Prostate gland (tissue), 2 donors: ENCODE measurements around the gene CHST5. TPM values are rescaled to one million over a fixed set of nuclear protein-coding genes. Genes with fewer than 3 reads are reported as not detected.
A peak's percentile ranks its signal among the peaks of the same experiment; 100 is the strongest.

Source experiments
- DNase-seq: peaks from one replicate; pipeline ENCODE4 v3.0.0-alpha.2; 2019; ENCODE audit warnings: low spot score
- H3K27ac ChIP-seq, 2 donors: fragments of 200-600 bp; sonication (generic); 2 replicates each; pipeline ENCODE4 v1.5.1; 2017 to 2019
- H3K27me3 ChIP-seq: fragments of 200-600 bp; sonication (generic); replicated peaks from 2 replicates; pipeline ENCODE4 v1.5.1; 2019; ENCODE audit not compliant: insufficient read depth
- H3K36me3 ChIP-seq, 2 donors: fragments of 200-600 bp; sonication (generic); 1 replicate in 1 of 2; 2 replicates in 1 of 2; pipeline versions ENCODE4 v1.5.1 to v1.8.1; 2017 to 2019
- H3K4me1 ChIP-seq: fragments of 200-600 bp; sonication (generic); replicated peaks from 2 replicates; pipeline ENCODE4 v1.5.1; 2019
- H3K4me3 ChIP-seq, 2 donors: fragments of 200-600 bp; sonication (generic); 2 replicates each; pipeline ENCODE4 v1.5.1; 2017 to 2019
- H3K9me3 ChIP-seq: fragments of 200-600 bp; sonication (generic); 2 replicates; pipeline ENCODE4 v1.5.1; 2017
- POLR2A ChIP-seq: fragments of 450-650 bp; IDR thresholded peaks from one replicate; pipeline ENCODE4 v1.6.1; 2016; ENCODE audit warnings: antibody characterized with exemption, mild to moderate bottlenecking
- POLR2AphosphoS5 ChIP-seq: sonication (generic); formaldehyde crosslinking; IDR thresholded peaks from one replicate; pipeline ENCODE4 v1.6.1; 2017; ENCODE audit warnings: antibody characterized with exemption
- WGBS: methylation state at CpG from one replicate; pipeline ENCODE4 v1.1.5; 2018; 5-methylcytosine and 5-hydroxymethylcytosine counted together
- intact Hi-C: fragments of 100-400 bp; cut with DNase I; formaldehyde crosslinking; loops from one replicate; pipeline ENCODE4 v1.14.2; 2022
- total RNA-seq, 2 donors: library from RNA; depleted of rRNA; stranded (reverse); fragments of >200 nt; gene quantifications; one replicate each; pipeline ENCODE4 v1.1.0, GENCODE V29; 2016
- TF ChIP-seq, protein P1 (sequence below), 4 experiments: fragments of 200-600 bp in 2 of 4; fragments of 450-650 bp in 2 of 4; sonication (generic) in 2 of 4; IDR thresholded peaks; 1 replicate in 3 of 4; 2 replicates in 1 of 4; pipeline ENCODE4 v1.5.1; 2016 to 2019; ENCODE audit warnings: antibody characterized with exemption in 4 of 4, mild to moderate bottlenecking in 2 of 4, moderate library complexity in 2 of 4

CHST5 gene
- total RNA-seq, 2 donors from 2014 or later = 0.23 TPM; not detected in 1

DNA sequence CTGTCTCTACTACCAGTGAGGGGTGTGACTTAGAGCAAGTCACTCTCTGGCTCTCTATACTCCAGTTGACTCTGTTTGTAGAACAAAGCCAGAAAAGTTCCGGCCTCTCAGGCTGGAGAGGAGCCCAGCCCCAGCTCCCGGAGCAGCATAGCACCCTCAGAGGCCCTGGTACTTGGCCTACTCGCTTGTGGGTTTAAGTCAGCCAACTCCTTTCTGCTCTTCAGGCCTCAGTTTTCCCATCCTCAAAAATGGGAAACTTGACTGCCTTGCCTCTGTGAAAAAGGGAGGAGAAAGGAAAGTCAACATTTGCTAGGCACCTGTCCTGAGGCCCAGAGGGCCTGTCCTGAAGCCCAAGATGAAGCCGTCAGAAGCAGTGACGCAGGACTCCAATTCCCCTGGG, 41.7 kb downstream of the CHST5 start:
- Histone ChIP-seq H3K4me1 (peaks cover 5% of the 10 kb centered on the region), H3K27me3 (no peaks in the 10 kb centered on the region), H3K27ac (no peak overlapping the region), H3K36me3 (no peaks in the 10 kb centered on the region), H3K4me3 (no peak overlapping the region), H3K9me3 (no peaks in the 10 kb centered on the region)
- TF ChIP-seq POLR2A (no peak), POLR2AphosphoS5 (no peak)
- TF ChIP-seq, protein P1, sequence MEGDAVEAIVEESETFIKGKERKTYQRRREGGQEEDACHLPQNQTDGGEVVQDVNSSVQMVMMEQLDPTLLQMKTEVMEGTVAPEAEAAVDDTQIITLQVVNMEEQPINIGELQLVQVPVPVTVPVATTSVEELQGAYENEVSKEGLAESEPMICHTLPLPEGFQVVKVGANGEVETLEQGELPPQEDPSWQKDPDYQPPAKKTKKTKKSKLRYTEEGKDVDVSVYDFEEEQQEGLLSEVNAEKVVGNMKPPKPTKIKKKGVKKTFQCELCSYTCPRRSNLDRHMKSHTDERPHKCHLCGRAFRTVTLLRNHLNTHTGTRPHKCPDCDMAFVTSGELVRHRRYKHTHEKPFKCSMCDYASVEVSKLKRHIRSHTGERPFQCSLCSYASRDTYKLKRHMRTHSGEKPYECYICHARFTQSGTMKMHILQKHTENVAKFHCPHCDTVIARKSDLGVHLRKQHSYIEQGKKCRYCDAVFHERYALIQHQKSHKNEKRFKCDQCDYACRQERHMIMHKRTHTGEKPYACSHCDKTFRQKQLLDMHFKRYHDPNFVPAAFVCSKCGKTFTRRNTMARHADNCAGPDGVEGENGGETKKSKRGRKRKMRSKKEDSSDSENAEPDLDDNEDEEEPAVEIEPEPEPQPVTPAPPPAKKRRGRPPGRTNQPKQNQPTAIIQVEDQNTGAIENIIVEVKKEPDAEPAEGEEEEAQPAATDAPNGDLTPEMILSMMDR (IDR thresholded peaks at IDR 0.05) = no peak
- WGBS = 60% methylated on average over 5 of the region's 5 CpGs
- DNase-seq = no peak
- intact Hi-C loops = no loop called here

DNA sequence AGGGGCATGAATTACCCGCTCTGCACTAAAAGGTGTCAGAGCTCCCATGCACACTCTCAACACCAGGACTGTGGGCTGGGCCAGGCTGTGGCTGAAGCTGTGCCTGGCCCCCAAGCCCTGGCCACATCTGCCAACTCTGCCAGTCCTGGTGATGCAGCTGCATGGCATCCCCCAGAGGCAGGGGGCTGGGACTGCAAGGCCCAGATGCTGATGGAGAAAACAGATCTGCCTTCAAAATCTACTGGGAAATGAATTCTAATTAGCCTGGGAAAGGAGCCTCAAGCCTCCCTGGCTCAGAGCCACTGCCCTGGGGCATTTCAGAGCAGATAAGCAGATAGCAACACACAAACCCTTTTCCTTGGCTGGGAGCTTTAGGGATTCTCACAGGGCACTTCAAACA, 44.0 kb downstream of the CHST5 start:
- Histone ChIP-seq H3K4me1 (peaks cover 5% of the 10 kb centered on the region), H3K27me3 (no peaks in the 10 kb centered on the region), H3K36me3 (no peaks in the 10 kb centered on the region), H3K4me3 (no peak overlapping the region), H3K27ac (no peak overlapping the region), H3K9me3 (no peaks in the 10 kb centered on the region)
- TF ChIP-seq, protein P1 (IDR thresholded peaks at IDR 0.05) = no peak
- TF ChIP-seq POLR2A (no peak), POLR2AphosphoS5 (no peak)
- intact Hi-C loops = no loop called here
- WGBS = 93% methylated on average over 1 of the region's 1 CpG
- no peak for DNase-seq

DNA sequence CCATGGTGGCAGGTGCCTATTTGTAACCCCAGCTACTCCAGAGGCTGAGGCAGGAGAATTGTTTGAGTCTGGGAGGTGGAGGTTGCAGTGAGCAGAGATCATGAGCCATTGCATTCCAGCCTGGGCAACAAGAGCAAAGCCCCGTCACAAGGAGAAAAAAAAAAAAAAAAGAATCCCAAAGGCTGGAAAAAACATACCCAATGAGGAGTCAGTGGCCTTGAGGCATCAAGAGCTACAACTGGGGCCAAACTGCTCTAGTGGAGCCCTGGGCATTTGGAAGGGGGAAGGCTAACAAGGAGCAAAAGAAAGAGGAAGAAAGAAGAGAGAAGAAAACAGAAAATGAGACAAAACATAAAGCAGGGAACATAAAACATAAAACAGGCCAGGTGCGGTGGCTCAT, 47.6 kb downstream of the CHST5 start:
- Histone ChIP-seq H3K9me3 (no peaks in the 10 kb centered on the region), H3K36me3 (no peaks in the 10 kb centered on the region), H3K4me3 (no peak overlapping the region), H3K27me3 (no peaks in the 10 kb centered on the region), H3K4me1 (no peaks in the 10 kb centered on the region), H3K27ac (no peak overlapping the region)
- WGBS = 91% methylated on average over 2 of the region's 2 CpGs
- no peak for DNase-seq
- TF ChIP-seq, protein P1 (IDR thresholded peaks at IDR 0.05) = no peak
- no peak for TF ChIP-seq POLR2A
- no peak for TF ChIP-seq POLR2AphosphoS5
- intact Hi-C loops = no loop called here

DNA sequence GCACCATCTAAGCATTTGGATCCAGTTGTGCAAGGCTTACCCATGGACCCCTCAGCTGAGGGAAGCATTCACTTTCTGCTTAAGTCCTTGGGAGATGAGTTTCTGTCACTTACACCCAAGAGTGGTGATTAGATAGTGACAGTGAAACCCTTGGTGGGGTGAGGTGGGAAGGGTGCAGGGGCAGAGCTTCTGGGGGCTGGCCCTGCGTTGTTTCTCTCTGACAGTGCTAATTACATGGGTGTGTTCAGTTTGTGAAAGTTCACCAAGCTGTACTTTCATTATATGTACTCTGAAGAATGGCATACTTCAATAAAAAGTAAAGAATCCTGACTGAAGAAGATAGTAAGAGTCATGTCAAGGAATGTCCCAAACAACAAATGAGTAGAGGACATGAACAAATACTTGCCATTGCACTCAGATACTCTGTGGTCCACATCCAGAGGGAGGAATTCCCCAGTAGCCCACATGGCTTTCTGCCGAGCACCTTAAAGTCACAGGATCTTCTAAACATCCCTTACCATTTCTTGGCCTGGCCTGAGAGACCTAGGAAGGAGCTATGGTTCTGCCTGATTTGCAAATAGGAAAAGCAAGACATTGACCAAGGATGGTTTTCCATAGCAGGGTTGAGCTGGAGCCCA, 49.1 kb downstream of the CHST5 start:
- no peak for DNase-seq
- Histone ChIP-seq H3K9me3 (no peaks in the 10 kb centered on the region), H3K27ac (no peak overlapping the region), H3K4me3 (no peak overlapping the region), H3K27me3 (no peaks in the 10 kb centered on the region), H3K36me3 (no peaks in the 10 kb centered on the region), H3K4me1 (no peaks in the 10 kb centered on the region)
- WGBS = 77% methylated on average over 2 of the region's 2 CpGs
- intact Hi-C loops = no loop called here
- no peak for TF ChIP-seq POLR2A

GRCh38 chr16:75486014-75486675, 49.8 kb downstream of the CHST5 start:
- TF ChIP-seq, protein P1 (IDR thresholded peaks at IDR 0.05) = peak in 1 of 4 experiments; percentile 6
- TF ChIP-seq POLR2A (peak; percentile 22), POLR2AphosphoS5 (peak; percentile 87)
- DNase-seq = peak; percentile 77
- intact Hi-C loops = no loop called here
- no peak overlapping the region for H3K27ac ChIP-seq
- H3K27me3 ChIP-seq = no peaks in the 10 kb centered on the region
- 40% methylated on average over 9 of the region's 9 CpGs for WGBS
- no peaks in the 10 kb centered on the region for H3K36me3 ChIP-seq
- H3K4me1 ChIP-seq = no peaks in the 10 kb centered on the region
- no peaks in the 10 kb centered on the region for H3K9me3 ChIP-seq
- H3K4me3 ChIP-seq = no peak overlapping the region
